HUES6 (cell line): ENCODE data around the gene ZFR2.

ENCODE experiments used
- H3K27ac ChIP-seq: 2 replicates; pipeline ENCODE4 v1.7.0; 2013; ENCODE audit warnings: low read depth, mild to moderate bottlenecking, low read length, inconsistent platforms
- H3K27me3 ChIP-seq: 2 replicates; pipeline ENCODE4 v1.6.1; 2013; ENCODE audit warnings: low read length; ENCODE audit not compliant: control insufficient read depth, insufficient read depth
- H3K36me3 ChIP-seq: 2 replicates; pipeline ENCODE4 v1.6.1; 2013; ENCODE audit warnings: low read length; ENCODE audit not compliant: control insufficient read depth, insufficient read depth
- H3K4me1 ChIP-seq: 2 replicates; pipeline ENCODE4 v1.6.1; 2013; ENCODE audit warnings: low read length; ENCODE audit not compliant: control insufficient read depth, insufficient read depth
- H3K4me3 ChIP-seq: 2 replicates; pipeline ENCODE4 v1.5.1; 2013; ENCODE audit warnings: low read depth, low read length
- H3K9ac ChIP-seq: one replicate; pipeline ENCODE4 v1.6.1; 2013; ENCODE audit warnings: mild to moderate bottlenecking, low read length
- H3K9me3 ChIP-seq: 2 replicates; pipeline ENCODE4 v1.6.1; 2013; ENCODE audit warnings: low read depth, low read length; ENCODE audit not compliant: control insufficient read depth, insufficient read depth

ZFR2 gene

GRCh38 chr19:3836887-3837286 is 32.0 kb downstream of the ZFR2 start:
- Histone ChIP-seq H3K27me3 (no peaks in the 10 kb centered on the region), H3K9me3 (peaks cover 11% of the 10 kb centered on the region)

GRCh38 chr19:3835055-3835435 is 33.8 kb downstream of the ZFR2 start:
- H3K36me3 ChIP-seq, result no peaks in the 10 kb centered on the region
- H3K9me3 ChIP-seq, result peaks cover 11% of the 10 kb centered on the region
- no peak overlapping the region for H3K27ac ChIP-seq
- no peak overlapping the region for H3K9ac ChIP-seq
- H3K27me3 ChIP-seq, result no peaks in the 10 kb centered on the region
- H3K4me3 ChIP-seq, result no peak overlapping the region
- no peaks in the 10 kb centered on the region; the same call in 1 of the 2 replicates for H3K4me1 ChIP-seq

More at GRCh38 chr19:3836887-3837286, 32.0 kb downstream of the ZFR2 start:
- H3K4me1 ChIP-seq, result no peaks in the 10 kb centered on the region; the same call in 1 of the 2 replicates
- no peaks in the 10 kb centered on the region for H3K36me3 ChIP-seq
- H3K4me3 ChIP-seq, result no peak overlapping the region
- no peak overlapping the region for H3K27ac ChIP-seq
- no peak overlapping the region for H3K9ac ChIP-seq

GRCh38 chr19:3834349-3835054 is 34.3 kb downstream of the ZFR2 start:
- Histone ChIP-seq H3K36me3 (no peaks in the 10 kb centered on the region), H3K27me3 (no peaks in the 10 kb centered on the region), H3K4me3 (no peak overlapping the region), H3K4me1 (no peaks in the 10 kb centered on the region; the same call in 1 of the 2 replicates), H3K9me3 (peaks cover 11% of the 10 kb centered on the region), H3K9ac (no peak overlapping the region), H3K27ac (no peak overlapping the region)

- Histone ChIP-seq H3K36me3 (no peaks in the 10 kb centered on the region), H3K4me1 (no peaks in the 10 kb centered on the region; the same call in 1 of the 2 replicates), H3K9ac (no peak overlapping the region), H3K27me3 (no peaks in the 10 kb centered on the region), H3K4me3 (no peak overlapping the region), H3K9me3 (peaks cover 11% of the 10 kb centered on the region), H3K27ac (no peak overlapping the region)
These were observed 35.1 kb downstream of the ZFR2 start for GRCh38 chr19:3833578-3834348.

- H3K4me3 ChIP-seq, result no peak overlapping the region
- no peak overlapping the region for H3K9ac ChIP-seq
- H3K36me3 ChIP-seq, result no peaks in the 10 kb centered on the region
- no peaks in the 10 kb centered on the region; the same call in 1 of the 2 replicates for H3K4me1 ChIP-seq
- H3K27me3 ChIP-seq, result no peaks in the 10 kb centered on the region
- no peak overlapping the region for H3K27ac ChIP-seq
- H3K9me3 ChIP-seq, result no peaks in the 10 kb centered on the region
These were observed 36.8 kb downstream of the ZFR2 start for GRCh38 chr19:3832001-3832400.

- no peaks in the 10 kb centered on the region; the same call in 1 of the 2 replicates for H3K4me1 ChIP-seq
- H3K27ac ChIP-seq, result no peak overlapping the region
- no peaks in the 10 kb centered on the region for H3K27me3 ChIP-seq
- H3K4me3 ChIP-seq, result no peak overlapping the region
- no peak overlapping the region for H3K9ac ChIP-seq
- no peaks in the 10 kb centered on the region for H3K36me3 ChIP-seq
- H3K9me3 ChIP-seq, result no peaks in the 10 kb centered on the region
These were observed 37.2 kb downstream of the ZFR2 start for GRCh38 chr19:3831601-3832000.

- H3K9ac ChIP-seq, result no peak overlapping the region
- H3K4me3 ChIP-seq, result no peak overlapping the region
- H3K27ac ChIP-seq, result no peak overlapping the region
- H3K4me1 ChIP-seq, result no peaks in the 10 kb centered on the region; the same call in 1 of the 2 replicates
- no peaks in the 10 kb centered on the region for H3K27me3 ChIP-seq
- no peaks in the 10 kb centered on the region for H3K9me3 ChIP-seq
- H3K36me3 ChIP-seq, result no peaks in the 10 kb centered on the region
These were observed 37.9 kb downstream of the ZFR2 start for GRCh38 chr19:3830621-3831589.

GRCh38 chr19:3827306-3827705 is 41.5 kb downstream of the ZFR2 start:
- no peaks in the 10 kb centered on the region for H3K36me3 ChIP-seq

GRCh38 chr19:3826163-3826562 is 42.7 kb downstream of the ZFR2 start:
- H3K9me3 ChIP-seq, result no peaks in the 10 kb centered on the region
- H3K27me3 ChIP-seq, result 0 out of 2 replicates have a peak, but pooled peaks cover 4% of the 10 kb centered on the region
- no peak overlapping the region for H3K4me3 ChIP-seq
- no peak overlapping the region for H3K27ac ChIP-seq
- H3K9ac ChIP-seq, result no peak overlapping the region
- no peaks in the 10 kb centered on the region for H3K36me3 ChIP-seq
- no peaks in the 10 kb centered on the region for H3K4me1 ChIP-seq

More at GRCh38 chr19:3827306-3827705, 41.5 kb downstream of the ZFR2 start:
- H3K9ac ChIP-seq, result no peak overlapping the region
- H3K4me3 ChIP-seq, result no peak overlapping the region
- H3K9me3 ChIP-seq, result no peaks in the 10 kb centered on the region
- no peak overlapping the region for H3K27ac ChIP-seq
- H3K4me1 ChIP-seq, result no peaks in the 10 kb centered on the region
- H3K27me3 ChIP-seq, result 0 out of 2 replicates have a peak, but pooled peaks cover 4% of the 10 kb centered on the region

- H3K27ac ChIP-seq, result no peak overlapping the region
- H3K27me3 ChIP-seq, result peaks cover 4% of the 10 kb centered on the region; the same call in 1 of the 2 replicates
- H3K36me3 ChIP-seq, result no peaks in the 10 kb centered on the region
- H3K4me1 ChIP-seq, result no peaks in the 10 kb centered on the region
- no peak overlapping the region for H3K4me3 ChIP-seq
- no peak overlapping the region for H3K9ac ChIP-seq
- no peaks in the 10 kb centered on the region for H3K9me3 ChIP-seq
These were observed 43.4 kb downstream of the ZFR2 start for GRCh38 chr19:3825286-3825956.
